GM21619 (cell line): ENCODE data around the gene SPRYD7.
"Not testable (repeated sequence)": the region's sequence is repeated elsewhere in the genome, so short reads cannot be mapped to it uniquely, and the experiment has no call there.

ENCODE experiments used
- ATAC-seq: cut with Tn5 transposase; IDR thresholded peaks from one replicate; pipeline ENCODE4 v1.9.1; 2021; ENCODE audit not compliant: unreplicated experiment

Gene SPRYD7

GRCh38 chr13:49936075-49936967, at the start of gene SPRYD7:
Gene SPRYD7 (minus strand): TSS chr13:49936340. CDS start chr13:49936235, 105 bp downstream.
- ATAC-seq, result peak; percentile 98

- ATAC-seq, result no peak
Observed at GRCh38 chr13:49985129-49985528, 49.0 kb upstream of the SPRYD7 start.

GRCh38 chr13:49980266-49980665, 44.1 kb upstream of the SPRYD7 start:
- no peak for ATAC-seq

- no peak for ATAC-seq
Observed at GRCh38 chr13:49977992-49978391, 41.9 kb upstream of the SPRYD7 start.

- no peak for ATAC-seq
Observed at GRCh38 chr13:49976314-49977258, 40.4 kb upstream of the SPRYD7 start.

- ATAC-seq, result no peak
Observed at GRCh38 chr13:49975826-49976225, 39.7 kb upstream of the SPRYD7 start.

- ATAC-seq, result no peak
Observed at GRCh38 chr13:49972709-49973108, 36.6 kb upstream of the SPRYD7 start.

- no peak for ATAC-seq
Observed at GRCh38 chr13:49967456-49967855, 31.3 kb upstream of the SPRYD7 start.

GRCh38 chr13:49958321-49958720, 22.2 kb upstream of the SPRYD7 start:
- no peak for ATAC-seq

- no peak for ATAC-seq
Observed at GRCh38 chr13:49956131-49956530, 20.0 kb upstream of the SPRYD7 start.

- no peak for ATAC-seq
Observed at GRCh38 chr13:49954674-49955455, 18.7 kb upstream of the SPRYD7 start.

GRCh38 chr13:49953560-49953959, 17.4 kb upstream of the SPRYD7 start:
- no peak for ATAC-seq

- no peak for ATAC-seq
Observed at GRCh38 chr13:49951754-49952535, 15.8 kb upstream of the SPRYD7 start.

GRCh38 chr13:49948777-49949270, 12.7 kb upstream of the SPRYD7 start:
- ATAC-seq, result not testable (repeated sequence)

GRCh38 chr13:49939321-49939720, 3.2 kb upstream of the SPRYD7 start:
- ATAC-seq, result no peak

- ATAC-seq, result no peak
Observed at GRCh38 chr13:49938921-49939320, 2.8 kb upstream of the SPRYD7 start.

GRCh38 chr13:49938314-49938713, 2.2 kb upstream of the SPRYD7 start:
- no peak for ATAC-seq

- ATAC-seq, result no peak
Observed at GRCh38 chr13:49936968-49937273, 781 bp upstream of the SPRYD7 start.

- ATAC-seq, result peak; percentile 18
Observed at GRCh38 chr13:49935171-49936074, 717 bp downstream of the SPRYD7 start.
